Calu3 (cell line): ENCODE results near the gene MBNL1. TPM values are rescaled to one million over a fixed set of nuclear protein-coding genes. Genes with fewer than 3 reads are reported as not detected.

Experiments
- BruUV-seq: library from RNA; stranded (reverse); fragments of 400-500 nt; replicated peaks from 2 replicates; lab custom pipeline; 2021; lab: Mats Ljungman, UMichigan
- CTCF ChIA-PET: fragments of 300-600 bp; sonication (Branson Sonifier 250); formaldehyde crosslinking; loops from one replicate; lab custom pipeline; 2022; ENCODE audit warnings: antibody characterized with exemption; lab: Charles Lee
- DNase-seq: peaks from one replicate; pipeline ENCODE4 v3.0.0; 2022
- H3K27ac Mint-ChIP-seq: one replicate; pipeline ENCODE4 v1.8.0; 2022; ENCODE audit warnings: mixed read lengths; ENCODE audit not compliant: unreplicated experiment
- H3K27me3 Mint-ChIP-seq: one replicate; pipeline ENCODE4 v1.8.0; 2022; ENCODE audit warnings: mixed read lengths; ENCODE audit not compliant: unreplicated experiment
- H3K36me3 Mint-ChIP-seq: one replicate; pipeline ENCODE4 v1.8.0; 2022; ENCODE audit warnings: mild to moderate bottlenecking, moderate library complexity, mixed read lengths; ENCODE audit not compliant: insufficient read depth, unreplicated experiment
- H3K4me1 Mint-ChIP-seq: one replicate; pipeline ENCODE4 v1.8.0; 2022; ENCODE audit warnings: mild to moderate bottlenecking, low read depth, mixed read lengths; ENCODE audit not compliant: unreplicated experiment
- H3K4me3 Mint-ChIP-seq: one replicate; pipeline ENCODE4 v1.8.0; 2022; ENCODE audit warnings: mild to moderate bottlenecking, low read depth, moderate library complexity, mixed read lengths; ENCODE audit not compliant: unreplicated experiment
- H3K9me3 Mint-ChIP-seq: one replicate; pipeline ENCODE4 v1.8.0; 2022; ENCODE audit warnings: low read depth, mixed read lengths; ENCODE audit not compliant: unreplicated experiment
- intact Hi-C: fragments of 100-400 bp; cut with micrococcal nuclease; formaldehyde crosslinking; loops from one replicate; pipeline ENCODE4 v1.10.0; 2022; ENCODE audit not compliant: unreplicated experiment
- total RNA-seq: library from RNA; stranded (reverse); gene quantifications from 2 replicates; pipeline ENCODE4 v1.2.3, GENCODE V29; 2022
- TF ChIP-seq, protein P1 (sequence below): fragments of 200-600 bp; IDR thresholded peaks from one replicate; pipeline ENCODE4 v1.8.0; 2022; ENCODE audit warnings: antibody characterized with exemption; ENCODE audit not compliant: unreplicated experiment

Gene MBNL1
- total RNA-seq, 1 experiment from 2014 or later = 183 TPM

DNA sequence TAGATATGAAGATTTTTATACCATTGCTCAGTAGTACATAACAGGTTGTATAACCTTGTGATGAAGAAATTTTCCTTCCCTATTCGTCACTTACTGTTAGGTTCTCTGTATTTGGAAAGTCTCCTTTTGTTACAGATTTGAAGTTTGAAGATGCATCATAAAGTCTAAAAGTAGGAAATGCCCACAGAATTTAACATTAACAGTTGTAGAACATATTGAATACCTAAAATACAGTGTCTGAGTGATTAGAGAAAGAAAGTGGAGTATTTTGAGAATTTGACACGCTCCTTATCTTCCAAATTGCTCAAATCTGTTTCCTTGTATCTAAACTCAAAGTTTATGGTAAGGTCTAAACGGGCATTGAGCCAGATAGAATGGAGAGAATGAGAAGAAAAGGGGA, 111.3 kb downstream of the MBNL1 start:
- CTCF ChIA-PET = no interaction called here
- Mint-ChIP-seq H3K27me3 (no peaks in the 10 kb centered on the region), H3K4me3 (no peak overlapping the region), H3K4me1 (peaks cover 40% of the 10 kb centered on the region), H3K27ac (peak overlapping the region; percentile 41), H3K36me3 (peaks cover 11% of the 10 kb centered on the region), H3K9me3 (no peaks in the 10 kb centered on the region)
- DNase-seq = no peak
- intact Hi-C loops = loop anchor here (10.0 kb wide), 1 partner anchor 55 kb away; no protein-coding TSS in a partner anchor
- TF ChIP-seq, protein P1, sequence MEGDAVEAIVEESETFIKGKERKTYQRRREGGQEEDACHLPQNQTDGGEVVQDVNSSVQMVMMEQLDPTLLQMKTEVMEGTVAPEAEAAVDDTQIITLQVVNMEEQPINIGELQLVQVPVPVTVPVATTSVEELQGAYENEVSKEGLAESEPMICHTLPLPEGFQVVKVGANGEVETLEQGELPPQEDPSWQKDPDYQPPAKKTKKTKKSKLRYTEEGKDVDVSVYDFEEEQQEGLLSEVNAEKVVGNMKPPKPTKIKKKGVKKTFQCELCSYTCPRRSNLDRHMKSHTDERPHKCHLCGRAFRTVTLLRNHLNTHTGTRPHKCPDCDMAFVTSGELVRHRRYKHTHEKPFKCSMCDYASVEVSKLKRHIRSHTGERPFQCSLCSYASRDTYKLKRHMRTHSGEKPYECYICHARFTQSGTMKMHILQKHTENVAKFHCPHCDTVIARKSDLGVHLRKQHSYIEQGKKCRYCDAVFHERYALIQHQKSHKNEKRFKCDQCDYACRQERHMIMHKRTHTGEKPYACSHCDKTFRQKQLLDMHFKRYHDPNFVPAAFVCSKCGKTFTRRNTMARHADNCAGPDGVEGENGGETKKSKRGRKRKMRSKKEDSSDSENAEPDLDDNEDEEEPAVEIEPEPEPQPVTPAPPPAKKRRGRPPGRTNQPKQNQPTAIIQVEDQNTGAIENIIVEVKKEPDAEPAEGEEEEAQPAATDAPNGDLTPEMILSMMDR = no peak
- BruUV-seq = no TSS peak

DNA sequence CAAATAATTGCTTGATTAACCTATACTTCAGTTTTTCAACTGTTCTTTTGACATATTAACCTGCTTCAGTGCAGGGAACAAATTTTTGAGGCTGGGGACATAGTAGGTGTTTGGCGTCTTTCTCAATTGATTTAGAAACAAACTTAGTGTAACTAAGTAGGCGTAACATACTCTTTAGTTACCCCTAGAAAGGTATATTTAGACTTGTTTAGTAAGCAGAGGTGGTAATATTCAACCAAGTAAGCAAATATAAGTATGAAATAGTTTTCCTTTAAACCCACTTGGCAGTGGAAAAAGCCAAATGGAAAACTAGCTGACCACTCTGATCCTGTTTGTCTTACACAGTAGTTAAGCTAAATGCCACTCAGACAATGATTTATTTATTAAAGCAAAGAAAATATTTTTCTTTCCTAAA, 113.2 kb downstream of the MBNL1 start:
- CTCF ChIA-PET = interaction anchor here (0.7 to 2.0 kb wide), 7 partner anchors 13 to 188 kb away, joined by 3 to 6 read pairs (median 3); no protein-coding TSS in a partner anchor
- H3K36me3 Mint-ChIP-seq = peaks cover 8% of the 10 kb centered on the region
- intact Hi-C loops = loop anchor here (10.0 kb wide), 1 partner anchor 53 kb away; no protein-coding TSS in a partner anchor
- peak overlapping the region; percentile 89 for H3K27ac Mint-ChIP-seq
- H3K4me3 Mint-ChIP-seq = peak overlapping the region; percentile 69
- BruUV-seq = no TSS peak
- DNase-seq = no peak
- TF ChIP-seq, protein P1 = no peak
- no peaks in the 10 kb centered on the region for H3K27me3 Mint-ChIP-seq
- peaks cover 47% of the 10 kb centered on the region for H3K4me1 Mint-ChIP-seq
- H3K9me3 Mint-ChIP-seq = no peaks in the 10 kb centered on the region

DNA sequence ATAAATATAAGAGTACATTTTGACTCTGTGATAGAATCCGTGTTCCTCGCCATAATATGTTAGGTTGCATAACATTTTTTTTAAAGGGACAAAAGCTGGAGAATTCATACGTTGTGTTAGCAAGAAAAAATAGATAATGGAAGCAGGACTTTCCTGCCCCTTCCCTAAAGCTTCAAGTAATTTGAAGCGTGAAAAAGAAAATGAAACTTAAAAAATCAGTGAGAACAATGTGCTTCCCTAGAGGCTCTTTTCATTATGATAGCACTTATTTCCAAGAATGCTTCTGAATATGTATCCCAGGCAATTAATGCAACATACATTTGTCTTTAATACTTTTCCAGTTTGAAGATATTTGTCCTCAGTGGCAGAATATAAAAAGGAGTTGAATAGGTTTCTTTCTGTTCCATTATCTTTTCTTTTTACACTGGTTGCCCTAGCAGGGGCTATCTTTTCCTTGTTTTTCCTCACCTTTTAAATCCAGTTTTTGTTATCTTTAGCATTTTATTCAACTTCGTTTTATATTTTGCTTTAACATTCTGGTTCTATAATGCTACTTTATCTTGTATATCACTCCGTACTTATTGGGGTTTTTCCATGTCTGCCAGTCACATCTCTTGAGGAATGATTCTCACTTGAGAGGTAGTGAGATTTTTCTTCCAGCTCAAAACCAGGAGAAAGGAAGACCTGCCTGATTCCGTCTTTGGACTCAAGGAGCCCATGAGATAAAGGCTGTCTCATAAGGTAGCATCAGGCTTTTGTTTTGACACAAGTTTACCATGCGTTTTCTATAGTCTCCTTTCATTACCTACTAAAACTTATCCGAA, 113.8 kb downstream of the MBNL1 start:
- Mint-ChIP-seq H3K27ac (peak overlapping the region; percentile 89), H3K9me3 (no peaks in the 10 kb centered on the region), H3K4me1 (peaks cover 50% of the 10 kb centered on the region), H3K27me3 (no peaks in the 10 kb centered on the region), H3K4me3 (peak overlapping the region; percentile 69), H3K36me3 (peaks cover 6% of the 10 kb centered on the region)
- TF ChIP-seq, protein P1 = no peak
- BruUV-seq = no TSS peak
- no peak for DNase-seq
- CTCF ChIA-PET = interaction anchor here (0.7 to 2.0 kb wide), 7 partner anchors 12 to 189 kb away, joined by 3 to 6 read pairs (median 3); no protein-coding TSS in a partner anchor
- intact Hi-C loops = loop anchor here (10.0 kb wide), 1 partner anchor 52 kb away; no protein-coding TSS in a partner anchor

DNA sequence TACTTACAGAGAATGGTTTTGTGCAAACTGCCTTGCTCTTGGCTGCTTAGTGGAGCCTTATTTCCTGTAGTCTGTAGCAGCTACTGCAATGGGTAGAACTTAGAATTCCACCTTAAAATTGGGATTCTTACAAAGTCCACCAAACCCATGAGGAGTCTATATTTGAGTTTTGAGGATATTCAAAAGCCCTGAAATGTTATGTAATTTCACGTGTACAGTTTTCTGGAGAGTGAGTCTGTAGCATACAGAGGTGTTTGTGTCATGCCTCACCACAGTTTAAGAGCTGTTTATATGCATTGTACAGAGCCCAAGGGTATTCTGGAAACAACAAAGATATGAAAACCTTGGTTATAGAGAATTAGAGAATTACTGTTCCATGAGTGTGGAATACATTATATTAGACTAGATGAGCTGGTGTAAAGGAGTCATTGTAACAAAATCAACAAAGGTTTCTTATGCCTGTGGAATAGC, 114.4 kb downstream of the MBNL1 start:
- H3K4me1 Mint-ChIP-seq = peaks cover 56% of the 10 kb centered on the region
- intact Hi-C loops = loop anchor here (10.0 kb wide), 1 partner anchor 52 kb away; no protein-coding TSS in a partner anchor
- H3K36me3 Mint-ChIP-seq = peaks cover 6% of the 10 kb centered on the region
- no peak for DNase-seq
- H3K27ac Mint-ChIP-seq = peak overlapping the region; percentile 89
- BruUV-seq = no TSS peak
- H3K27me3 Mint-ChIP-seq = no peaks in the 10 kb centered on the region
- H3K9me3 Mint-ChIP-seq = no peaks in the 10 kb centered on the region
- CTCF ChIA-PET = interaction anchor here (1.1 to 2.0 kb wide), 2 partner anchors 17 to 190 kb away, joined by 3 to 6 read pairs; no protein-coding TSS in a partner anchor
- peak overlapping the region; percentile 69 for H3K4me3 Mint-ChIP-seq
- TF ChIP-seq, protein P1 = no peak
